OCI-LY1 (cell line): Measurements from ENCODE around the gene TAF6L.

Experiments
- CTCF ChIP-seq: fragments of 200-600 bp; sonication (generic), shearing (Covaris generic); IDR thresholded peaks from 2 replicates; pipeline ENCODE4 v1.5.1; 2017; ENCODE audit warnings: mild to moderate bottlenecking, antibody characterized with exemption, low read length, moderate library complexity, mixed read lengths
- EZH2 ChIP-seq: fragments of 200-600 bp; sonication (generic), shearing (Covaris generic); IDR thresholded peaks from 2 replicates; pipeline ENCODE4 v1.8.0; 2017; ENCODE audit warnings: borderline replicate concordance, mixed run types, mild to moderate bottlenecking, antibody characterized with exemption, low read length, moderate library complexity, mixed read lengths

- TF ChIP-seq CTCF (no peak), EZH2 (no peak)
Observed at GRCh38 chr11:62725646-62726045, 45.5 kb upstream of the TAF6L start.
